Left renal cortex interstitium (tissue), 4 donors: Measurements from ENCODE around the gene FGF2. TPM values are rescaled to one million over a fixed set of nuclear protein-coding genes. Genes with fewer than 3 reads are reported as not detected.
"Not testable (repeated sequence)": the region's sequence is repeated elsewhere in the genome, so short reads cannot be mapped to it uniquely, and the experiment has no call there.

ENCODE experiments used
- DNase-seq, 4 donors: peaks; one replicate each; pipeline ENCODE4 v3.0.0-alpha.2; 2013; ENCODE audit warnings: low read depth in 4 of 4, low spot score in 2 of 4, missing footprints in 1 of 4
- polyA plus RNA-seq, 4 donors: library from polyadenylated mRNA; unstranded; fragments of 120-200 nt; gene quantifications; one replicate each; pipeline ENCODE4 v1.2.1, GENCODE V29; 2013; ENCODE audit not compliant: insufficient read length in 4 of 4

Gene FGF2
- polyA plus RNA-seq, 4 donors, result 7.6 to 9.9 (median 8.4) TPM

DNA sequence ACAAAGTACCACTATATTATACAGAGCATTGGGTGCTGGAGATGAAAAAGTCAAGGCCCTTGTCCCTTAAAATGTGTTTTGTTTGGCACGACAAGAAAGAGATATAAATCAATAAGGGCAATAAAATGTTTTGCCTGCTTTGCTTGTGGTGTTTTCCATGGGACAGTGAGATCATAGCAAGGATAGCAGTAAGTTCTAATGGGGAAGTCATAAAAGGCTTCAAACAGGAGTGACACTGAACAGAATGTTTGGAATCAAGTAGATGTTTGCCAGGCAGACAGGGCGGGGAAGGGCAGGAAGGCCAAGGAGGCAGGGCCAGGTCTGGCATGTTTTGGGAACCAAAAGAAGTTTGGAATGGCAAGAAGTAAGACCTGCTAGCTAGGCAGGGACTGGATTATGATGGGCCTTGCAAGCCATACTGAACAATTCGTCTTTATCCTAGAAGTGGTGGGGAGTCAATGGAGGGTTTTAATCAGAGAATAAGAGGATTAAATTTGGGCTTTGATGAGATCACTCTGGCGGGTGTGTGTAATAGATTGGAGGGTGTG, 16.4 kb downstream of the FGF2 start:
- no peak for DNase-seq

DNA sequence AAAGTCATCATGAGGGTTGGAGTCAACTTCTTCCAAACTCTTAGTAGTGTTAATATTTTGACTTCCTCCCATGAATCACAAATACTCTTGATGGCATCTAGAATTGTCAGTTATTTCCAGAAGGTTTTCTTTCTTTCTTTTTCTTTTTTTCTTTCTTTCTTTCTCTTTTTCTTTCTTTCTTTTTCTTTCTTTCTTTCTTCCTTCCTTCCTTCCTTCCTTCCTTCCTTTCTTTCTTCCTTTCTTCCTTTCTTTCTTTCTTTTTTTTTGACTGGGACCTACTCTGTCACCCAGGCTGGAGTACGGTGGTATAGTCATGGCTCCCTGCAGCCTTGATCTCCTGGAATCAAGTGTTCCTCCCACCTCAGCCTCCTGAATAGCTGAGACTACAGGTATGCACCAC, 17.8 kb downstream of the FGF2 start:
- DNase-seq, result not testable (repeated sequence)

DNA sequence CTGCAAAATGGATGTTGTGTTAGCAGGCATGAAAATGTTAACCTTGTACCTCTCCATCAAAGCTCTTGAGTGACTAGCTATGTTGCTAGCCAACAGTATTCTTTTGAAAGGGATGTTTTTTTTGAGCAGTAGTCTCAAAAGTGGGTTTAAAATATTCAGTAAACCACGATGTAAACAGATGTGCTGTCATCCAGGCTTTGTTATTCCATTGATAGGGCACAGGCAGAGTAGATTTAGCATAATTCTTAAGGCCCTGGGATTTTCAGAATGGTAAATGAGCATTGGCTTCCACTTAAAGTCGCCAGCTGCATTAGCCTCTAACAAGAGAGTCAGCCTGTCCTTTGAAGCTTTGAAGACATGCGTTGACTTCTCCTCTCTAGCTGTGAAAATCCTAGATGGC, 18.4 kb downstream of the FGF2 start:
- no peak for DNase-seq

DNA sequence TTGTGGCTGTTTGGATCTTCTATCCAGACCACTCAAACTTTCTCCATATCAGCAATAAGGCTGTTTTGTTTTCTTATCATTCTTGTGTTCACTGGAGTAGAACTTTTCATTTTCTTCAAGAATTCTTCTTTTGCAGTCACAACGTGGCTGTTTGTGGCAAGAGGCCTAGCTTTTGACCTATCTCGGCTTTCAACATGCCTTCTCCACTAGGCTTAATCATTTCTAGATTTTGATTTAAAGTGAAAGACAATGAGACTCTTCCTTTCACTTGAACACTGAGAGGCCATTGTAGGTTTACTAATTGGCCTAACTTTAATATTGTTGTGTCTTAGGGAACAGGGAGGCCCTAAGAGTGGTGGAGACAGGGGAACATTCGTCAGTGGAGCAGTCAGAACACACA, 19.1 kb downstream of the FGF2 start:
- DNase-seq, result no peak

DNA sequence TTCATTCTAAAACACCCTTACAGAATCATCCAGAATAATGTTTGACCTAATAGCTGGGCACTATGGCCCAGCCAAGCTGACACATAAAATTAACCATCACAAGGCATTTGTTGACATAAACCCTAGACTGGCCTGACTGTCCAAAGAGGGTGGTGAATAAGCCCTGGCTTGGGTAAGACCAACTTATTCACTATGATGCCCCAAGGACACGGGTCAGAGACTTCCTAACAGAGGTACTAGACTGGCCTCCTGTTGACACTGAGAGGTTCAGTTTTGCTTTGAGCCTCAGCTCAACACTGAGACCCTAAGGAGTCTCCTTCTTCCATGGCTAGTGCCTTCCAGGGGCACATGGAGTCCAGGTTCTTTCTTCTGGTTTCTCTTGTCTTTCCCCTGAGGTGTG, 21.3 kb downstream of the FGF2 start:
- DNase-seq, result no peak

DNA sequence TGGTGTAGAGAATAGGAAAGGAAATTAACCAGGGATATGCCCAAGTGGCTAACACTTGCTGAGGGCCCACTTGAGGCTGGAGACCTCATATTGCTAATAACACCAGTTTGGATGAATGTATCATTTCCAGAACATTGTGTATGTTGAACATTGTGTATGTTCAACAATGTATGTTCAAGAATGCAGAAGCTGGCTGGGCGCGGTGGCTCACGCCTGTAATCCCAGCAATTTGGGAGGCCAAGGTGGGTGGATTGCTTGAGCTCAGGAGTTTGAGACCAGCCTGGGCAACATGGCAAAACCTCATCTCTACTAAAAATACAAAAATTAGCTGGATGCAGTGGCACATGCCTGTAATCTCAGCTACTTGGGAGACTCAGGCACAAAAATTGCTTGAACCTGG, 23.2 kb downstream of the FGF2 start:
- not testable (repeated sequence) for DNase-seq

DNA sequence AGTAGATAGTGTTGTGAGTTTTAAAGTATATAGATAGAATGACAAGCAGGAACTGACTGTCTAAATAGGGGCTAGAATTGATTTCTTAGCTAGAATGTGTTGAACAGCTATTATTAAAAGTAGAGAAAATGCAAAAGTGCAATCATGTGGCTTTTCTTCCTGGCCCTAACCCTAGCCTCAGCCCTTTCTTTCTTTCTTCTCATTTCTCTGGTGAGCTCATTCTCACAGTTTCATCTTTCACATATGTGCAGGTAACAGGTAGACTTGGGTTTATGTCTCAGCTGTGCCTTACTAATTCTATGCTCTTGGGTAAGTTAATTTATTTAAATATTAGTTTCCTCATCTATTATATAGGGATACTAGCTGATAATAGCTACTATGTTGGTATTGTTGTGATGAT, 24.9 kb downstream of the FGF2 start:
- DNase-seq, result no peak

DNA sequence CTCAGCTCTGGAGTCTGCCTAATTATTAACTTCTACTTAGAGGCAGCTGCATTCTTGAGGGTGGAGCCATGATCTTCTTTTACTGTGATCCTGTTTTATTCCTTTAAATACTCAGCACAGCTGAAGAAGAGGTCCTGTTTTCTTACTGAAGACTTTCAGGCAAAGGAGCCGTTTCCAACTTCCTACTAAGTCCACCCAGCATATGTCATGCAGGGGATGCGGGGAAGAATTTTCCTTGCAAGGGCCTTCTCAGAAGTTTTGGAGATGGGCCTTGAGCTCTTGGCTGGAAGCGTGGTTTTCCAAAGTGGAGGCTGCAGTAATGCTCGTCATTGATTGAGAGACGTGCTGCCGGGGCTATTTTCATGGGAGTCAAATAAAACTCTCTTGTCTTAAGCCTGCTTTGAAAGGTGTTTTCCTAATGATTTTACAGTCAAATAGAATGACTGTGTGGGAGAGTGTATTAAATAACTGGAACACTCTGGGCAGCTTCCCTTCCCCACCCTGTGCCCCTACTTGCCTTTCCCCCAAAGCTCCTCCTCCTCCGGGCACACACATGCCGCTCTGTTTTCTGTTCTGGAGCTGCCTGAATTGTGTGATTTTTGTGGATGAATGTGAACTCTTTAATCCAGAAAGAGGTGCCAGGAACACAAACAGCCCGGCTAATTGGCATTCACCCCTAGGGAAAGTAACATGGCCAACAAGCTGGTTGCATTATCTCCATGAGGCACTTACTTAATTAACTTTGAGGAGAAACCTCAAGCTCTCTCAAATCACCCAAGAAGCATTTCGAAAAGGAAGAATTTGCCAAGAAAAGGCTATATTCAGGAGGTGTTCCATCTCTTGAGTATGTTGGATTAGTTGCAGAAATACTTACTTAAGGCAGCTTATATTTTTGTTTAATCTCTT, 28.1 kb downstream of the FGF2 start:
- peak; percentile 9 to 29 (median 18) for DNase-seq

DNA sequence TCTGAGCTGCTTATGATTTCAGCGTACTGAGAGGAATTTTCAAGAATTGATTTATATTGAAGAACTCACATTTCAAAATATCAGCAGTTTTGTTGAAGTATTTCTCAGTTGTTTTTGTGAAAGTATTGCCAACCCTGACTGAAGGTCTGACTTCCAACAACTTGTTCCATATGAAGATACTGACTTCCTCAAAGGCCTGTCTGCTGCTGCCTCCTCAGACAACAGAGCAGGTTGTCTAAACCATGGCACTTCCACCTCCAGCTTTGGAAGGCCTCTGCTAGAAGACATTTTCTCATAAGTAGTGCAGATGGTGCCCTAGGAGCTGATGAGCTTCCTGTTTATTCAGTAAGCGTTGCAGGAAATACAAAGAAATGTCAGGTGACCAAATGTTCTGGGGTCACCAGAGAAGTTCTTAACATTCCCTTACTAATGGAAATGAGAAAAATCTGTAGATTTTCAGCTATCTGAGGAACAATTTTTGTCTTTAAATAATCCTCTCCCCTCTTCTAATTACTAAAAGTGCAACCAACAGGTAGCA, 28.8 kb downstream of the FGF2 start:
- no peak for DNase-seq

DNA sequence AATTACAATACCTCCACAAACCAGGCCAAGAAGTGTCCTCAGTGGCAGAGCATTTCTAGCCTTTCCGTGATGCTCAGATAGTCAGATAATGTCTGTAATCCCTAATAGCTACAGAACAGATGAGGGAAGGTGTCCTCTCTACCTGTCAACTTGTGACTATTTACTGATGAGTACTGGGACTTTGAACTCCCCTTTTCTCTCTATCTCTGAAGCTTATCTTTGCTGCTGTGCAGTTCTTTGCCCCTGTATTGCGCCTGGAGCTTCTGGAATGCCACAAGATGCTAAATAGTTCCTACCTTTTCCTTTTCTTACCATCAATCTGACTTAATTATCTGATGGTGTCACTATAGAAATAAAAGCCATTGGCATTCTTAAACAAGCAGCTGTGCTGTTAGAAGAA, 30.5 kb downstream of the FGF2 start:
- no peak for DNase-seq

DNA sequence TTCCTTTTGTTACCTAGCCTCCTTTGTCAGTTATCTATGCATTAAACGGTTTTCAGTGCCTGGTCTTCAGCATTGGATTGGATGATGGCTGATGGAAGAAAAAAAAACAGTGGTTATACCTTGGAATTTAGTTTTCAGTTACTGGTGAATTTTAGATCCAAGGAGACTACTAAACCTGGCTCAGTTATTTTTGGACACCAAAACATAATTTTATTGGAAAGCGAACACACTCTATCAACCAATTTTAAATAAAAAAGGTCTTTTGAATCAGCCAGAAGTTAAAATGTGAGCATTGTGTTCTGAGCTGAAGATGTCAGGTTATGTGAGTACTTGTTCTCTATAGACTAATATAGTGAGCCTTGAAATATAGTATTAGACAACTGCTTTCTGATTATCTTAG, 32.1 kb downstream of the FGF2 start:
- no peak for DNase-seq

DNA sequence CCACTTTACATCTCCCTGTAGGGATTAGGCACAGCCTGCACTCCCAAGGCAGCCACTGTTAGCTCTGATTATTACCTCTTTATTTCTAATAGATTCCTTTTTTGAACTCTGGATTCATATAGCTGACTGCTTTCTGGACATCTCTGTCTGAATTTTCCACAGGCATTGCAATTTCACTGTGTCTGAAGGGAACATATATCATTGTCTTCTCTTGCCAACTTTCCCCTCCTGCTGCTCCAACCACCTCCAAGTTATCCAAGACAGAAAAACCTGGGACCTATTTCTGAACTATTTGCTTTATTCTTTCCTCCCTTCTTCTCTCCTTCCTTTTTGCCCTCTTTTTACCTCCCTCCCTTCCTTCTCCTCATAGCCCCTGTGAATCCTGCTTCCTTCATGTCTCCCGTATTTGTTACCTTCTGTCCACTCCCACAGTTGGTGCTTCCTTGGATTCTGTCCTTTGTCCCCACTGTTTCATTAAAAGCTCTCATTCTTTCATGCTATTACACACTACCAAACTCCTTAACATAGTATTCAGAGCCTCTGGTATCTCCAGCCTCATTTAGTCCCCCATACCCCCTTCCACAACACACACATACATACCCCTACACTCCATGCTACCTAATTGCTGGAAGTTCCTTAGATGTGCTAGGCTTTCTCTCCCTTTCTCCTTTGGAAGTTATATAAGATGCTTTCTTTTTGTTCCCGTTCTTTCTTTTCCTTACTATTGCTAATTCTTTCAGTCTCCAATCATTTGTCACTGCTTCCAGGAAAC, 34.7 kb downstream of the FGF2 start:
- no peak for DNase-seq

DNA sequence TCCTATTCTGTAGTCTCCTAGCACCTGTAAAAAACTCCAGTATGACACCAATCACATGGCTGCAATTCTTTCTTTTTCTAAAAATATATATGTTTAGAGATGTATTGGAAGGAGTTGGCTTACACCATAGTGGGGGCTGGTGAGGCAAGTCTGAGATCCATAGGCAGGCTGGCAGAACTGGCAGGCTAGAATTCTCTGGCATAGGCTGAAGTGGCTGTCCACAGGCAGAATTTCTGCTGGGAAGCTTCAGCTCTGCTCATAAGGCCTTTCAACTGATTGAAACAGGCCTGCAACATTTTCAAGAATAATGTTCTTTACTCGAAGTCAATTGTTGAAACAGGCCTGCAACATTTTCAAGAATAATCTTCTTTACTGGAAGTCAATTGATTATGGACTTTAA, 37.0 kb downstream of the FGF2 start:
- no peak for DNase-seq

DNA sequence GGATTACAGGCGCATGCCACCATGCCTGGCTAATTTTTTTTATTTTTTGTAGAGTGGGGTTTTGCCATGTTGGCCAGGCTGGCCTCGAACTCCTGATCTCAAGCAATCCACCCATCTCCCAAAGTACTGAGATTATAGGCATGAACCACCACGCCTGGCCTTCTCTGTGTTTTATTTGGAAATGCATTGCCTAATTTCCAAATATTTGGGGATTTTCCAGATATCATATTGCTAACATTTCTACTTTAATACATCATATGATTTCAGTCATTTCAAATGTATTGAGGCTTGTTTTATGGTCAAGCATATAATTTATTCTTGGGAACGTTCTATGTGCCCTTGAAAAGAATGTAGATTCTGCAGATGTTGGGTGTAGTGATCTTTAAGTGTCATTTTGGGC, 38.8 kb downstream of the FGF2 start:
- no peak for DNase-seq

DNA sequence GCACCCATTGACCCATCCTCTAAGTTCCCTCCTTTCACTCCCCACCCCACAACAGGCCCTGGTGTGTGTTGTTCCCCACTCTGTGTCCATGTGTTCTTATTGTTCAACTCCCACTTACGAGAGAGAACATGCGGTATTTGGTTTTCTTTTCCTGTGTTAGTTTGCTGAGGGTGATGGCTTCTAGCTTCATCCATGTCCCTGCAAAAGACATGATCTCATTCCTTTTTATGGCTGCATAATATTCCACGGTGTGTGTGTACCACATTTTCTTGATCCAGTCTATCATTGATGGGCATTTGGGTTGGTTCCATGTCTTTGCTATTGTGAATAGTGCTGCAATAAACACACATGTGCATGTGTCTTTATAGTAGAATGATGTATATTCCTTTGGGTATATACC, 41.6 kb downstream of the FGF2 start:
- not testable (repeated sequence) for DNase-seq

DNA sequence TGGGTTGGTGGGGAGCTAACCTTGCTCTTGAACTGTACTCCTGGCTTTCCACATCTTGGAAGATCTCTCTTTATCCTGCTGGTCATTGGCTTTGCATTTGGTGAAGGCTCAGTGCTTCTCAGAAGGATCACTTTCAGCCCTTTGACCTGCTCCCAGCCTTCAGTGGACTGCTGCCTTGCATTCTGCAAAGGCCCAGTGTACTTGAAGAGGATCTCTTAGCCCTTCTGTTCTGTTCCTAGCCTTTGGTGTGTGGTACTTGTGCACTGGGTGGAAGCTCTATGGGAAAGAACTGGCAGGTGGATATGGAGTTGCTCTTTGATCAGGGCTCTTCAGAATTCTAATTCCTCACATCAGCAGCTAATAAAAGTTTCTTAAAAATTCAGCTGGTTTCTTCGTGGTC, 46.5 kb downstream of the FGF2 start:
- no peak for DNase-seq

DNA sequence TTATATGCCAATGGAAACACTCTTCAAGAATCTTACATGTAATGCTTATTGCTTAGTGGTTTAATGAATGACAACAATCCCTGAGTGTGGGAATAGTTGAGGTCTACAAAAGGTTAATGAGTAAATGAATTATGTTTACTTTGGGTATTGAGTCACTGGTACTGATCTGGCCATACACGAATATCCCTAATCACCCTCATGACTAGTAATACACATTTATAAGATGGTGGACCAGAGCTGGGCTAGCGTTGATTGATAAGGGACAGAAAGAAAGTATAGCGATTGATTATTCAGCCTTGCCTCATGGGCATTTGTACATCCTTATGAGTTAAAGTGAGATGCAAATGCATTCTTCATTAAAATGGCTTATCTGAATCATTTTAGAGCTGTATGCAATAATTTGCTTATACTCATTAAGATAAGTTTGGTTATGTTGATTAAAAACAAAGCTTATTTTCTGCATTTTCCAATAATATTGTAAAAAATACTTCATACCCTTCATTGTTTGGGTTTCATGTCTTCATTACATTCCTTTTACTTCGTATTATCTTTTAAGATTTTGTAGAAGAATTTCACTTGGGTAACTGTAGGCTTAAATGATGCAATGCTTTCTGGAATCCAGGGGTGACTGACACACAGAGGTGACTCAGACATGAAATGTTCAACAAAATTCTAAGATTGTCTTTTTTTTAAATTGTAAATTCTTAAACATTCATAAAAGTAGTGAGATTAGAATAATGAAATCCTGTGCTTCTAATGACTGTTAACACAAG, 47.4 kb downstream of the FGF2 start:
- no peak for DNase-seq

DNA sequence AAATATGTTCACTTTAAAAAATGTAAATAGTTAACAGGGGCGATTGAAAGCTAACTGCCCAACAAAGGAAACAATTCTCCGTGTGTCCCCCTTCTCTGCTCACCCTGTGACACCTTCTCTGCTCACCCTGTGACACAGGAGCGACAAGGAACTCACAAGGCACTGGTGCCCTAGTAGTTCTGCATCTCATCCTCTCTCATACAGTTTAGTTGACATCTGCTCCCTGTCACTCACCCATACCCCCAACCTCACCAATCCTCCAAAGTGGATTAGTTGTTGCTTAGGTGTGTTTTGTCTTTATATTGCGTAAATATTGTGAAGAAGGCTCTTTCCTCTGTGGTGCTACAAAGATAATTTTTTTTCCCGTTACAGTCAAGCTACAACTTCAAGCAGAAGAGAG, 49.3 kb downstream of the FGF2 start:
- DNase-seq, result no peak

DNA sequence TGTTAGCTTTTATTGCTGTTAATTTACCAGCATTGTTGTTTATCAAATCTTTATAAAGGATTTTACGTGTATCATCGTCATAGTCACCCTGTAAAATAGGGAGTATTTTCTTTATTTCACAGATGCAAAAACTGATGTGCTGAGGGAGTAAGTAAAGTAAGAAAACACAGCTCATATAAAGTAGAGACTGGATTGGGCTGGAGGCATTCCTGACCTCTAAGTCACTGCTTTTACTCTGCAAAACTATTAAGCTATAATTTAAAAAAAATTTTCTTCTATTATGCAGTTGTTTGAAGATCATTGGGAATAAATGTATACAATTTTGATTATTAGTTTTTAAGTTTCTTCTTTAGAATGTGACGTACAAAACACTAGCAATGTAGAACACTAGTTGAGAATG, 49.8 kb downstream of the FGF2 start:
- no peak for DNase-seq

DNA sequence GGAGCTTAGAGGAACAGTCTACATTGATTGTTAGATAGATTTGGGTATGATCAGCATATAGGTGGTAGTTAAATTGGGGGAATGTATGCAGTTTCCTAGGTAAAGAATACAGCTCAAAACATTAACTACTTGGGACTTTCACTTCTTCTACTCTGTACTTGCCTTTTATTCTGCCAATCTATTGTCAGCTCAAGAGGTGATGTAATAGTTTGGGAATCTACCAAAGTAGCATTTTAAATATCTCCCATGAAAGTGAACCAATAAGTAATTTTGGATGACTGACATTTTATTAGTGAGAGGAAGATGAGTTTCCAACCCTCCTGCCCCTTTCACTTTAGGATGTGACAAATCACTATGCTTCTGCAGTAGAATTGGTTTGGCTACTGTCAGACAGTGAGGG, 52.4 kb downstream of the FGF2 start:
- DNase-seq, result no peak
